Stimulated activated CD4-positive, alpha-beta T cell treated with anti-CD3 and anti-CD28 coated beads, Interleukin-1b, Interleukin-23, amount 100 ng/mL, for 4 hours (primary cell): ENCODE results near the gene IL36RN.

Source experiments
- DNase-seq, 2 donors: peaks; one replicate each; pipeline ENCODE4 v3.0.0-alpha.2; 2020; ENCODE audit warnings: low read depth in 2 of 2

Gene IL36RN

DNA sequence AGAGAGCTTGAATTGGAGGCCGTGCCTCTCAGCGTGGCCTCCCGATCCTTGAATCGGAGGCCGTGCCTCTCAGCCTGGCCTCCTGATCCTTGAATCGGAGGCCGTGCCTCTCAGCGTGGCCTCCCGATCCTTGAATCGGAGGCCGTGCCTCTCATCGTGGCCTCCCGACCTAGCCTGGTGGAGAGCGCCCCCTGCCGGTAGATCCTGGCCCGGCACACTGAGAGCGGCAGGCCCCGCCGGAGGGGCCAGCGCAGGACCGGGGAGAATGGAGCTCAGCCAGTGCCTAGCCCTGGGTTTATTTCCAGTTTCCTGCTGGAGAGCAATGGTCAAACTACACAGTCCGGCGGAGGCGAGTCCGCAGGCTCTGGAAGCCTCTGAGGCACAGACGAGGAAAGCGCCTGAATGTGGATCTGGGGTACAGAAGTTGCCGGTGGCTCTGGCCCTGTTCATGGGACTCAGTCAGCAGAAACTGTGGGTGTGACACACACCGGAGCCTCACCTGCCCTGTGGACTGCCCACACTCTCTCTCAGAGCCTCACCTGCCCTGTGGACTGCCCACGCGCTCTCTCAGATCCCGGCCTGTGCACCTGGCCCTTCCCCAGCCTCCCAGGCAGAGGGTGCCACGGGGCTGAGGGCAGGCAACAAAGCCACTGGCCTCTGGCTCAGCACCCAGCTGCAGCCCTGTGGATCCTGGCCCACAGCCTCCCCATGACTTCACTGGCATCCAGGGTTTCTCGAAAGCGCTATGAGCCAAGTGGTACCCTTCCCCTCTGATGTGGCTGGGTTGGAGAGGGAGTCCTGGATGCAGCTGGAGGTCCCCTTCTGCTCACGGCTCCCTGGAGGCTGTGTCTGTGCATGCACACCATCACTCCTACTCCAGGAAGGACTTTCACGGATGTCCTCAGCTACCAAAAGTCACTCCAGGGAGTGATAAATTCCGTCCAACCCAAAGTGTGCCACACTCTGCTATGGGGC lies 7.8 kb upstream of the IL36RN start:
- no peak for DNase-seq

- no peak for DNase-seq
Observed at GRCh38 chr2:113052396-113052917, 6.5 kb upstream of the IL36RN start, which contains the start of gene IL36B. Gene IL36B, minus strand, starts transcription at chr2:113052867.

GRCh38 chr2:113053666-113054065 lies 5.3 kb upstream of the IL36RN start:
- no peak for DNase-seq

- DNase-seq = no peak
Observed at GRCh38 chr2:113054066-113054465, 4.9 kb upstream of the IL36RN start.

DNA sequence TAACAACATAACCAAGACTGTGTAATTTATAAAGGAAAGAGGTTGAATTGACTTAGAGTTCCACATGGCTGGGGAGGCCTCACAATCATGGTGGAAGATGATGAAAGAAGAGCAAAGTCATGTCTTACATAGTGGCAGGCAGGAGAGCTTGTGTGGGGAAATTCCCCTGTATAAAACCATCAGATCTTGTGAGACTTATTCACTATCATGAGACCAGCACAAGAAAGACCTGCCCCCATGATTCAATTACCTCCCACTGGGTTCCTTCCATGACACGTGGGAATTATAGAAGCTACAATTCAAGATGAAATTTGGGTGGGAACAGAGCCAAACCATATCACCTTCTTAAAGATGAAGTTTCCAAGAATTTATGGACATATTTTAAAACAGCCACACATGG lies 2.5 kb upstream of the IL36RN start:
- no peak for DNase-seq

- DNase-seq = no peak
Observed at GRCh38 chr2:113057117-113057516, 1.9 kb upstream of the IL36RN start.

DNA sequence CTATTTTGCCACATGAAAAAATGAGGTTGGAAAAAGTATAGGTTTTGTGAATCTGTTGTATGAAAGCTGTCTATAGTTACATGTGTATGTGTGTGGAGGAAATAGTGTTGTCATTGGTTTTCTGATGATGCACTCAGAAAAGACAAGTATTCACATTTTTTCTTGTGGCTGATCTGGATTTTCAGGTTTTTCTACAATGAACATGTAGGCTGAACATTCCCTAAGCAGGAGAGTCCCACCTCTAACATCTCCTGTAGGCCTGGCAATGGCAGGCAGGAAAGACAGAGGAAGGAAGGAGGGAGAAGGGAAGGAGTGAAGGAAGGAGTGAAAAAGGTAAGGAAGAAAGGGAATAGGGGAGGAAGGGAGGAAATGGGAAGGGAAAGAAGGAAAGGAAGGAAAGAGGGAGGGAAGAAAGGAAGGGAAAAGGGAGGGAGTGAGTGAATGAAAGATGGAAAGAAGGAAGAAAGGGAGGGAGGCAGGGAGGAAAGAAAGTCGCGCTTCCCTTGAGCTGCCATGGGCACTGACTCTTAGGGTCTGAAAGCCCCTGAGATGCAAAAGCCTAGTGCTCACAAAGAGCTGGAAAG lies 495 bp upstream of the IL36RN start:
- DNase-seq = no peak

DNA sequence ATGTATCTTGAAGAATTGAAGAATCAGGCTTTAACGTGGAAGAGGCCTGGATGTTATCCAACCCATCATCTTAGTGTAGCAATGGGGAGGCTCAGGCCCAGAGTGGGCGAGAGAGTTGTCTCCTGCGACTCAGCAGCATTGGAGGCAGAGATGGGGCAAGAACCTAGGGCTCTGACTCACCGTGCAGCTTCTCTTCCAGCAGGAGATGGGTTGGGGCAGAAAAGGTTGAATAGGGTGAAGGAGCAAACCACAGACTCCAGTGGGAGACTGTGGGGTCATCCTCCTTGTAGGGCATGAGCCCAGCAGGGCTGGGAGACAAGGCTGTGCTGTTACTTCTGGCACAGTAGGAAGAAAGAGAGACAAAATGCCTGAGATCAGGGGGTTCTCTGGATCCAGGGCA lies 1.4 kb downstream of the IL36RN start:
- no peak for DNase-seq

DNA sequence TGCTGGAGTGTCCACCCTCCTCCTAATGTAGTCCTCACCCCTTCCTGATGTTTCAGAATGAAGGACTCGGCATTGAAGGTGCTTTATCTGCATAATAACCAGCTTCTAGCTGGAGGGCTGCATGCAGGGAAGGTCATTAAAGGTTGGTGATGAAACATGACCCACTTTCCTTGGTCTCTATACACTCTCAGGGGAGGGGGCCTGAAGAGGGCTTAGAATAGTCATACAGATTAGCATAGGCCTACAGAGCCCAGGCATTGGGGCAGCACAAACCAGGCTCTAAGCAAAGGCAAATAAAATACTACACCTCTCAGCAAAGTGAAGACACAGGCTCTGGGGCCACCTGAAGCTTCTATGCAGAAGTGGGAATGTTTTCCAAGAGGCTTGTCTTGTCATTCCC lies 1.8 kb downstream of the IL36RN start:
- no peak for DNase-seq

DNA sequence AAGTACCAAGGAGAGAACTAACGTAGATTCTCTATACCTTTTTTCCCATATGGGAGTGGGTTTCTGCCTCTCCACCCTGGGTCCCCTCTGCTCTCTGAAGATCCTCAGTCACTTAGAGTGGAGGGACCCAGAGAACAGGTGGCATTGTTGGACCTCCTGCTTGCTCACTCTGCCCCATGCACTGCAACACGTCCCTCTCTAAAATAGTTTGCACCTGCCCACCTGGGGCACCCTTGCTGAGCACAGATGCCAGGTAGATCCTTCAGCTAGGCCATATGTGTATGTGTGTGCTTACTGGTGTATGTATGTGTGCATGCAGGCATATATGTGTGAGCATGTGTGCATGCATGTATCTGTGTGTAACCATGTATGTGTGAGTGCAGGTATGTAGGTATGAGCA lies 2.2 kb downstream of the IL36RN start:
- DNase-seq = no peak

- no peak for DNase-seq
Observed at GRCh38 chr2:113061896-113062770, 3.1 kb downstream of the IL36RN start.

DNA sequence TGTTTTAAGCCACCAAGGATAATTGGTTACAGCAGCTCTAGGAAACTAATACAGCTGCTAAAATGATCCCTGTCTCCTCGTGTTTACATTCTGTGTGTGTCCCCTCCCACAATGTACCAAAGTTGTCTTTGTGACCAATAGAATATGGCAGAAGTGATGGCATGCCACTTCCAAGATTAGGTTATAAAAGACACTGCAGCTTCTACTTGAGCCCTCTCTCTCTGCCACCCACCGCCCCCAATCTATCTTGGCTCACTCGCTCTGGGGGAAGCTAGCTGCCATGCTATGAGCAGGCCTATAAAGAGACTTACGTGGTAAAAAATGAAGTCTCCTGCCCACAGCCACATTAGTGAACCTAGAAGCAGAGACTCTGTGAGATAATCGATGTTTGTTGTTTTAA lies 5.3 kb downstream of the IL36RN start:
- DNase-seq = no peak

GRCh38 chr2:113064898-113065297 lies 5.9 kb downstream of the IL36RN start:
- DNase-seq = no peak

DNA sequence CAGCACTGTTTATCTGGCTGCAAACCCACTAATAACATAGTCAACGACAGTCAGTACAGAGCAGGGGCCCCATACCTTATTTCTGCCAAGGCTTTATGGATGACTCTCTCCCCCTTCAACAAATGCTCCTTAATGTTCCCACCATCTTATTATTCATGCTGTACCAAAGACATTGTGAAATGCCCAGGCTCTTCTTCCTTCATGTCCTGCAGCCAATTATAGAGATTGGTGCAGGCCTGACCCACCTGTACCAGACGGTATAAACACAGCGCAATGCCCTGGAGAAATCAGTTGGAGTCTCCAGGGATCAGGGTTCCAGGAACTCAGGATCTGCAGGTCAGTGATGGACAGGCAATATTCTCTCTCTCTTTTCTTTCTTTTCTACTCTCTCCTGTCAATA lies 8.7 kb downstream of the IL36RN start, which contains the start of gene IL1F10:
TSS of gene IL1F10 (plus strand) at position 290 of the 400 bp plus-strand sequence. CDS start 4,769 bp downstream, outside the sequence.
- no peak for DNase-seq

DNA sequence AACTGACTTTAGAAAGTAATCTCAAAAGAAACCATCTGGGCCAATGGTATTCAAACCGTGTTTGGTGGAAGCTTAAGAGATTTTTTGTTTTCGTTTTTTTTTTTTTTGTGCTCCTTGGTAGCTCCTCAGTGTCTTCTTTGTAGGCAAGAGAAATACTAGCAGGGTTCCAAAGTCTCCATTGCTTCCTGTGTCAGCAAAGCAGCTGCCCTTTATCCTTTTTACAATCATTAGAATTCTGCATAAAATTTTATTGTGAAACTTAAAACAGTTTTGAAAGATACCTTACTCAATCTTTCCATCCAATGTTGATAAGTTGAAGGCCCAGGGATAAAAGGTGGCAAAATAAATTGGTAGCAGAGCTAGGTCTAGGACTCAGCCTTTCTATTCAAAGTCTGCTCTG lies 9.3 kb downstream of the IL36RN start:
- DNase-seq = no peak

- no peak for DNase-seq
Observed at GRCh38 chr2:113068706-113069485, 9.9 kb downstream of the IL36RN start.

GRCh38 chr2:113069676-113070605 lies 10.9 kb downstream of the IL36RN start:
- no peak for DNase-seq

DNA sequence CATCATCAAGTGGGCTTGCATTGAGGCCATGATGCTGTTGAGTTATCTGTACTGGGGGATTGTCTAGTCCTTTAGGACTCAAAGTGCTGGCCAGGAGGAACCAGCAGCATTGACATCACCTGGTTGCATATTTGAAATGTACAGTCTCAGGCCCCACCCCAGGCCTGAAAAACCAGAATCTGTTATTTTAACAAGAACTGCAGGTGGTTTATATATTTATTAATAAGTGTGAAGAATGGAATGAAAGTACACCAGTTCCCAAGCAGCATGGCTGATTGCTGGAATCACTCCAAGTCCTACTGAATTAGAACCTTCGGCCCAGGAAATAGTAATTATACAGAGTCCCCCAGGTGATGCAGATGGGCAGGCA lies 11.6 kb downstream of the IL36RN start:
- DNase-seq = no peak

DNA sequence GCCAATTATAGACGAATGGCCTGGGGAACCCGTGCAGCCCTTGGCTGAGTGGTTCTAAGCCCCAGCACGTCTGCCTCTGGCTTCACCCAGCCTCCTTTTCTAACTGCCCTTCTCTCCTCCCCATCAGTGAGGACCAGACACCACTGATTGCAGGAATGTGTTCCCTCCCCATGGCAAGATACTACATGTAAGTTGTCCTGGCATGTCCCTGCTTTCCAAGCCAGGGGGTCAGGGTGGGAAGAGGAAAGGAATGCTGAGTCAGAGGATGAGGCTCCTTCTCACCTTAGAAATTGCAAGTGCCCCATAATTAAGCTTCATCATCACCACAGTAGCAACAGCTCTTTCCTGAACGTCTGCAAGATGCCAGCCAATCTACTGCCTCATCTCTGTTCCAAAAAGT lies 13.6 kb downstream of the IL36RN start:
- DNase-seq = no peak

- no peak for DNase-seq
Observed at GRCh38 chr2:113073325-113073834, 14.4 kb downstream of the IL36RN start.
